Measurements from ENCODE around the gene NOSTRIN. TPM values are rescaled to one million over a fixed set of nuclear protein-coding genes. Genes with fewer than 3 reads are reported as not detected.
"Not testable (repeated sequence)": the region's sequence is repeated elsewhere in the genome, so short reads cannot be mapped to it uniquely, and the experiment has no call there.

Gene NOSTRIN
- total RNA-seq, 1 experiment from 2014 or later: 1.6 TPM

DNA sequence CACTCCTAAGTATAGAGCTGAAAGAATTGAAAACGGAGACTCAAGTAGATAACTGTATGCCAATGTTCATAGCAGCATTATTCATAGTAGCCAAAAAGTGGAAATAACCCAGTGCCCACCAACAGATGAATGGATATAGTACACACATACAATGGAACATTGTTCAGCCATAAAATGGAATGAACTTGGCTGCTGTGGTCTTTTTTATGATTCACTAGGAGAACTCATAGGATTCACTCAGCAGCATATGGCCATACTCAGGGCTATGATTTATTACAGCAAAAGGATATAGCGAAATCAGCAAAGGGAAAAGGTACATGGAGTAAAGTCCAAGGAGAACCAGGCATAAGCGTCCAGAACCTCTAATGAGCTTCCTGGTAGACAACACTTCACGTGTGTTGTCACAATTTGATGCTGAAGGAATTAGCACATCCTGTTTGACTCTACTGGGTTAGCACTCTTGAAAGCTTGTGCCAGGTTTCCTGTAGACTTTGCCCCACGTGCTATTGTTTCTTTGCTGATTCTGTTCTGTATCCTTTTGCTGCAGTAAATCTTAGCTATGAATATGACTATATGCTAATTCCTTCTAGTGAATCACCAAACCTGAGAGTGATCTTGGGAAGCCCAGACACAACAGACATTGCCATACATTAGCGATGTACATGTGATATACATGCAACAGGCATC is 72.1 kb downstream of the NOSTRIN start:
- DNase-seq (ENCODE audit: low spot score): no peak

DNA sequence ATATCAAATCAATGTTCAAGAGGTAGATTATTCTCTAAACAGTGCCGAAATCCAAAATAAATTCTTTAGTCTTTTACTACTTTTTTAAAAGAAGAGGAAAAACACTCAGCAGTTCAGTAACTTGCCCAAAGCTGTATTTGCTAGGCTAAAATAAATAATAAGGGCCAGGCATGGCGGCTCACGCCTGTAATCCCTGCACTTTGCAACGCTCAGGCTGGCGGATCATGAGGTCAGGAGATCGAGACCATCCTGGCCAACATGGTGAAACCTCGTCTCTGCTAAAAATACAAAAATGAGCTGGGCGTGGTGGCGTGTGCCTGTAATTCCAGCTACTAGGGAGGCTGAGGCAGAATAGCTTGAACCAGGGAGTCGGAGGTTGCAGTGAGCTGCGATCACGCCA is 79.7 kb downstream of the NOSTRIN start:
- not testable (repeated sequence) for DNase-seq (ENCODE audit: low spot score)

DNA sequence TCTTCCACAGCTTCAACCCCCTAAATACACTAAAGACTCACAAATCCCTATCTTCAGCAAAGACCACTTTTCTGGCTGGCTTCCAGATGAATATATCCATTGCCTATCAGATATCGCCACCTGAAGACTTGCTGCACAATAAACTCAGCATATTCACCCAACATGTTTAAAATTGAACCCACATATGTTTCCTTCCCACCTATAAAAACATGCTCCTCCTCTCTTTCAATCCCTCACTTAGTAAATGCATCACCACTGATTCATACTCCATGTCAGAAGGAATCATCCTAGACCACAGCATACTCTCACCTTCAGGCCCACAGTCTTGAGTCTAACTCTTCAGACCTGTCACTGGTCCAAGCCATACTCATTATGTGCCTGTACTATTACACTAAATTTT is 82.5 kb downstream of the NOSTRIN start:
- DNase-seq (ENCODE audit: low spot score): peak; percentile 13

DNA sequence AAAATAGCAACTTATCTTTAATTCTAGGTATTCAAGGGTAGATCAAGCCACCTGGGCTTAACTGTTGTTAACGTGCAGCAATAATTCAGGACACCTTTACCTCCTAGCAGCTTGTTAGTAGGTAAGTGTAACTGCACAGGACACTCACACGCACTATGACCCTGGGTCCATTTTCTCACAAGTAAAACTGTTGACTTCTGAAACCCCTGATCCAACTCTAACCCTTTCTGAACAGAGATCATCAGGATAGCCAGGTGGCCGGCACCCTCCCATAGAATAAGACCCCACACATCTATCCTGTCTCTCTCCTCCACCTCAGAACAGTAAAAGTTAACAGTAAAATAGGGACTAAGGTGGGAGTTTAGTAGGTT is 87.2 kb downstream of the NOSTRIN start:
- peak; percentile 3 for DNase-seq (ENCODE audit: low spot score)

DNA sequence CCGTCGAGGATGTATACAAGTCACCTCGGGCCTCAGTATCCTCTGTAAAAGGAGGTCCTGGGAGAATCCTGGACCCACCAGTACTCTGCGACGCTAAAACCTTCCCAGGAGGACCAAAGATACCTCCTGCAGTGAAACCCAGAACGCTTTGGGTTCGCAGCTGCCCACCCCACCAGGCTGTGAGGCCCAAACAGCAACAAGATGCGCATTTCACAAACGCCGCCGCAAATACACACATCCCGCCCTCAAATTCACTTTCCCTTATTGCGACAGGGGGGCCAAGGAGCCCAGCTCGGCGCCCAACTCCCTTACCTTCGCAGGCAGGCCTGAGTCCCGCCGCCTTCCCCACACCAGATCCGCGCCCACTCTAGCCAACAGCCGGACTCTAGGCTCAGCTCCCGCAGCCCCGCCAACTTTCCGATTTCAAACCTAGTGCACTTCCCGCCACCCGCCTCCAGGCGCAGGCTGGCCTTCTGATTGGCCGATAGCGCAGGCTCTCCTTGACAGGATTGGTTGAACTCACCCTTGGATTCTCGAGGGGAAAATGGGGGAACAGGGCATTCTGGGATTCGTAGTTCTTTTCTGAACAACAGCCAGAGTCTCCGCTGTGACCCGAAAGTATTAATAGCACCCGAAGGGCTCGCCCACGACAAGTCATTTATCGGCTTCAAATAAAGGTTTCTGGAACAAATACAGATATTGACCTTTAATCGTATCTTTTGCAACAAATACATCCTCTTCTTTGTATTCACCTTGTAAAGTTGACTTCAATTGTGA is 87.8 kb downstream of the NOSTRIN start, which contains the start of gene SPC25:
TSS of gene SPC25 (minus strand) at position 425 of the 777 bp plus-strand sequence. CDS start 911 bp downstream, outside the sequence.
- peak; percentile 92 for DNase-seq (ENCODE audit: low spot score)

DNA sequence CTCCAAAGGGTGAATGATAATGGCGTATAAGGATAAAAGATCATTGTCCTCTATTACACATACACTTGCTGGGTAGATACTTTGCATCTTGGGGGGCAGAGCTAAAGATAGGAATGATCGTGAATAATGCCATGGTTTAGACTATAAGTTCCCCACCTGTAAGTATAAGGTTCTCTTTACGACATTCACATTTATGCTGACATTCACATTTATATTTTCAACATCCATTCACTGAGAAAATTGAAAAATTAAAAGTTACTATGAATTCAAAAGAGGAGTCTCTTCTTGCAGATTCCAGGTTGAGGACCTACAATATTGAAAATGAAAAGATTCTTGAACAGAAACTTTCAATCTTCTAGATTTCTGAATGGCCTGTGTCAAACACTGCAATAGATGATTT is 89.9 kb downstream of the NOSTRIN start:
- DNase-seq (ENCODE audit: low spot score): no peak

DNA sequence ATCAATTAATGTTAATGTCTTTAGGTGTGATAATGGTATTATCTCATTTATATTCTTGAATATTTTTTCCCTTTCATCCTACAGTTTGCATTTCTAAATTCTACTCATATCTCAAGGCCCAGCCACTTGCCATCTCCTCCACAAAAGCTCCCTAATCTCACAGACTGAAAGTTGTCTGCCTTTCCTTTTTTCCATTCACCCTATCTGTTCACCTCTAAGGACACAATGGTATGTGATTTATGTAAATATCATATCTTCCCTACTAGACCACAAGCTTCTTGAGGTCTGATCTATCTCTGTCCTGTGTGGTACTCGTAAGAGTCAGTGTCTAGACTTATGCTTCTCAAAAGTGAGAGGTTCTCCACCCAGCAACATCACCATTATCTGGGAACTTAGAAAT is 91.7 kb downstream of the NOSTRIN start:
- DNase-seq (ENCODE audit: low spot score): no peak

DNA sequence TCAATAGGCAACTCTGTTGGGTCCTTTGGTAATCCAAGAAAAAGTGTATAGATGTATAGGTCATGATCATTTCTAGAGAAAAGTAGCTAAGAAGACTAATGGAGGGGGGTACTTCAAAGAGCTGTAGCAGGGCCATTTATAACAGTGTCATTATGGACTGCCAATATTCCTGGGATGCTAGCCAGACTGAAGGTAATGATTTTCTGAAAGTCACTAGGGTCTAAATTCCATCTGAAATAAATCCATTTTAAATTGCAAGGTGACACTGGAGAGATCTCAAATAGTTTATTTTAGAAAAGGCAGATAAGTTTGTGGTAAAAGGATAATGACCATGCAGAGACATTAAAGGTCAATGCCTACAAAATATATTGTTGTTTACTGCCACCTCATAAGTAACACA is 92.3 kb downstream of the NOSTRIN start:
- DNase-seq (ENCODE audit: low spot score): no peak

DNA sequence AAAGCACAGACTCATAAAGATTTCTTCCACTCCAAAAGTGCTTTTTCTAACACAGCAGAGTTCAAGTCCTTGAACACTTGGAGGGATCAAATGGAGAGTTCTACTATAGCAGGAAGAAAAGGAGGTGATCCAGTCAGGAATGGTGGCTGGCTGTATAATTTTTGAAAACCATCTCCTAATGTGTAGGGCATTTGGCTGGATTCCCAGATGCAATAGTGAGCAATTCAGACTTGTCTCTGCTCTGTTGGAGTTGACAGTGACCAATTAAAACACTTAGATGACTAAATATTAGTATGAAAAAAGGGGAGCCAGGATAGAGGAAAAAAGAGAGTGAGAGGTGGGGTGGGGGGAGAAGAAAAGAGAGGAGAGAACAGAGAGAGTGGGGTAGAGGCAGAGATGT is 93.3 kb downstream of the NOSTRIN start:
- DNase-seq (ENCODE audit: low spot score): peak; percentile 10

DNA sequence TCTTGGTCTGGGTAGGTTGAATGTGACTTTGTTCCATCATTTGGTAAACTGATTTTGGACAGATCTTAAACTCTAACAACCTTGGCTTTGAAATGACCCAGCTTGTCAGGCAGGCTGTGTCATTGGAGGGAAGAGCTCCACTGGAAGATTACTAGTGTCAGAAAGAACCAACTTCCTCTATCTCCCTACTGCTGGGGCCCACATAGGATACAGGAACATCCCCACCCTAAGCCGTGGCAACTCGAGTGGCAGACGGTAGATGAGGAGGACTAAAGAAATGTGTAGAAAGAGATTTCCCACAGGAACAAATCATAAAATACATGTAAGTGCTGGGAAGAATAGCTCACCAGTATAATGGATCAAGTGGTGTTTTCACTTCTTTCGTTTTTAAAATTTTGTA is 94.3 kb downstream of the NOSTRIN start:
- no peak for DNase-seq (ENCODE audit: low spot score)

DNA sequence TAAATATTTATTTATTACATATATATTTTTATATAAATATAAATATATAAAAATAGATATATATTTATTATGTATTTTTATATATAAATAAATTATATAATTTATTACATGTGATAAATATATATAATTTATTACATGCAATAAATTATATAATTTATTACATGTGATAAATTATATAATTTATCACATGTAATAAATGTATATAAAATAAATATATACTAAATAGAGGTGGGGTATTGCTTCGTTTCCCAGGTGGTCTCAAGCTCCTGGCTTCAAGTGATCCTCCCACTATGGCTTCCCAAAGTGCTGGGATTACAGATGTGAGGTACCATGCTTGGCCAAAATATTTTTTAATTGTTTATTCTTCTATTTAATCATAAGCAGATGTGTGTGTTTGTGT is 95.0 kb downstream of the NOSTRIN start:
- no peak for DNase-seq (ENCODE audit: low spot score)

DNA sequence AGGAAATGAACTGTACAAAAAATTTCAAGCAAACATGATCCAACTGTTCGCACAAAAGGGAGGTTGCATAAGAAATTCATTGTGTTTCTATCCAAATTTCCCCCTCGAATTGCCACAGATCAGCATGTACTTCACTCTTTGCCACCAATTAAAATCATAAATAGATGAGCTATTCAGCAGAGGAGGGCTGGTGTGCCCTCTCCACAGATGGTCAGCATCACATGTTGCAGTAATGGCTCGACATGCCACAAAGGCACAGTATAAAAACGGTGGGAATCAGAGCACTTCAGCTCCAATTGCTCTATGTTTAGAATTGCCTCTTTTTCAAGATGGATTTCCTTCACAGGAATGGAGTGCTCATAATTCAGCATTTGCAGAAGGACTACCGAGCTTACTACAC is 98.6 kb downstream of the NOSTRIN start, which contains the start of gene G6PC2:
TSS of gene G6PC2 (plus strand) at position 289 of the 400 bp plus-strand sequence. CDS start at position 330, 41 bp downstream.
- DNase-seq (ENCODE audit: low spot score): no peak

DNA sequence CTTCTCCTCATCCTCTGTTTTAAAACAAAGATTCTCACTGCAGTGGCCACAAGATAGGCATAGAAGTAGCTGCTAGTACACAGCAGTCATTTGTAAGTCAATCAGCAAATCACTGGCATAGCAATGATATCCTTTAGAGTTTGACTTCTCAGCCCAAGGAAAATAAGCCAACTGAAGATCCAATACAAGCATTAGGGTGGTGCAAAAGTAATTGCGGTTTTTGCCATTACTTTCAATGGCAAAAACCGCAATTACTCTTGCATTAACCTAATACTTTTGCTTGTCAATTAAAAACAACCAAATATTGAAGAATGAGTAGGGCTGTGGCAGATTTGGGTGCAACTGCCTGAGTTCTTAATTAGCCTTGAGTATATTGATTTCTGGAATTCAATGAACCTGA is 101.5 kb downstream of the NOSTRIN start:
- no peak for DNase-seq (ENCODE audit: low spot score)

DNA sequence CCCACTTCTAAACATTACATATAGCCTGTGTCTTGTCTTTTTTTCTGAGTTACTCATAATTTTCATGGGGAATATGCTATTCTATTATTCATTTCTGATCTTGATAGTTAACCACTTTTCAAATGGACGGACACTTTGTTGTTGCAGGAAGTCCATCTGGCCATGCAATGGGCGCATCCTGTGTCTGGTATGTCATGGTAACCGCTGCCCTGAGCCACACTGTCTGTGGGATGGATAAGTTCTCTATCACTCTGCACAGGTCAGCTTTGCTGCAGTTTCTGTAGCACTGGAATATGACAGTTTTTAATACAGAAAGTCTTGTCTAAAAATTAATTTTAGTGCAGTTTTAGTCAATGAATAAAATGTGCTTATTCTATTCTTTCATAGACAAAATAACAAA is 101.9 kb downstream of the NOSTRIN start:
- no peak for DNase-seq (ENCODE audit: low spot score)

DNA sequence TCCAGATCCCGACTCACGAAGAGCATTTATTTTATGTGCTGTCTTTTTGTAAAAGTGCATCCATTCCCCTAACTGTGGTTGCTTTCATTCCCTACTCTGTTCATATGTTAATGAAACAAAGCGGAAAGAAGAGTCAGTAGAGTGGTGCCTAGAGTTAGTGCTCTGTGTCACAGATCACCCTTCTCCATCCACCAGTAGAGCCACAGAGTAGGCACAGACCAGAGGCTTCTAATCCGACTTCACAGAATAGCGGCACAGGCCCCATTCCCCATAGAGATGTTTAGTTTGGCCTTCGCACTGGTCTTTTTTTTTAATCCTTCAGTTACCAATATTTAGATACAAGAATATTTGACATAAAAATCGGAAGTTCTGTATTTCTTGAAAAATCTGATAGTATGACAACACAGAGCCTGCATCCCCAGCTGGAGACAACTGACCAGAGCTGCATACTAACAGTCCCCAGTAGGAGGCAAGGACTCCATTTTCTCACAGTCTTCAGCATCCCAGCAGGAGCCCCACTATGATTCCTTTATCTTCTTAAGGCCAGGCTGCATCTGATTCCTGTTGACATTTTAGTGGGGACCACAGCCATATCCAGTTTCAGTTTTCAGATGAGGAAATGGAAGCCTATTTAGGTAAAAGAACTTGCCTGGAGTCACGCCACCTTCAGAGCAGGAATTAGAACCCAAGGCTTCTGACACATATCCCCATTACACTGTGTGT is 105.7 kb downstream of the NOSTRIN start:
- DNase-seq (ENCODE audit: low spot score): no peak

DNA sequence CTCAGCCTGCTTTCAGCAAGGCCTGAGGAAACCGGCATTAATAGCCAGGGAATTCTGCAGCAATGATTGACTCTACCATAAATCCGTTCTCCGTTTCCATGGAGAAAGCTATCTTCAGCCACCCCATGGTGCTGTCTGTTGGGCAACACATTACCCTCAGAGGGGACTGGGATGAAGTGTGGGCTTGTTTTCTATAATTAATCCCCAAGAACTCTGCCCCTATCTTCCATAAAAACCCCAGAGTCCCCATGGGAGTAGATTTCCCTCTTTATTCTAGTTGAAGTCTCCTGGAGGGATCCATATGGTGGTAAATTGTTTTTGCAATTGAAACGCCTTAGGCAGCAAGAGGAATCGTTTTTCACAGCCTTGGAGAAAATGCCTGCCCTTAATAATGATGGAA is 107.9 kb downstream of the NOSTRIN start:
- no peak for DNase-seq (ENCODE audit: low spot score)

DNA sequence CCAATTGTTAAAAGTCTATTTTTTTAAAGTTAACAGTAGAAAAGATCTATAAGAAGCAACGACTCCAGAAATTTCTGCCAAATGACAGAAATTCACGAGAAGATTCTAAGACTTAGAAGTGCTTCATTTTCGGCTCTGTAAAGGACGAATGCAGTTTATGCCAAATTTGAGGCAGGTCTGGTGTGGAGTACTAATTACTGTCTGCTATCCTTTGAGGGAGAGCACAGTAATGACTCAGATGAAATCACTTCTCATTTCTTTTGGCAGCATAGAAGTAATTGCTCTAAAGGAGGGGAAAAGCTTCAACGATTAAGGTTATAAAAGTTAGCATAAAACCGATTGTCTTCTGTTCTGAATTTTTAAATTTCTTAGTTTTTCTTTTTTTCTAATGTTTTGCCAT is 110.0 kb downstream of the NOSTRIN start:
- no peak for DNase-seq (ENCODE audit: low spot score)

DNA sequence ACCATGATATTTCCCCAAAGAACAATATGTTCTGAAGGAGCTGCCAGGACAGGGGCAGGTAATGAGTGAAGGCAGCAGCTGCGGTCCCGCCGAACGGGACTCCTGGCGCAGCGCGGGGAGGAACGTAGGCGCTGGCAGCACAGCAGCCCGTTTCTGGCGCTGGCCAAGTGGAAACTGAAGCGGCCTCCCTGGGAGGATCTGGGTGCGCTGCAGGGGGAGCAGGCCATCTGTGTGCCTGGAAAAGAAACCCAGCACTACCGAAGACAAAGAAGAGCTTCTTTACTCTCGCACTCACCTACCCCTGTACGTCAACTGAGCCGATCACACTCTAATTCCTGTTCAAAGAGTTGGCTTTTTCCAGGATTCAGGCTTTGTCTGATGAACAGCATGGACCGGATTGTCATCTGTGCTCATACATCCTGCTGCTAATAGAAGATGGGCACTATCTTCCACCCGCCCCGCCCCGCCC is 110.5 kb downstream of the NOSTRIN start:
- no peak for DNase-seq (ENCODE audit: low spot score)

DNA sequence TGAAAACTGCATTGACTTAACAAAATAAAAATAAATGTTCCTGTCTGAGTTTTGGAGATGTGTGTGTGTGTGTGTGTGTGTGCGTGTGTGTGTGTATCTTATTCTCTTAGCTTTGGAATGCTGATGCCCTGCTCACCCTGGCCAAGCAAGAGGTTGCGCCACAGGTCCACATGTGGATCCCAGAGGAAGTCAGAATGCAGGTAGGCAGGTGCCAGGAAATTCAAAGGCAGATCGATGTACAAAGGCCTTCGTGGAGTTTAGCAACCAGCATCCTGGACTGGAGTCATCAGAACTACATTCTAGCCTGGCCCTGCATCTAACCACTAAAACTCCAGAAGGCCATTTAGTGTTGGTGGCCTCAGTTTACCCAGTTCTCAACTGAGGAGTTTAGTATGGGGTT is 111.1 kb downstream of the NOSTRIN start:
- no peak for DNase-seq (ENCODE audit: low spot score)

All from A172 (cell line).